Left ventricle myocardium superior (tissue), 1 donor: ENCODE results near the gene STPG4. TPM values are rescaled to one million over a fixed set of nuclear protein-coding genes. Genes with fewer than 3 reads are reported as not detected.
"Not testable (repeated sequence)": the region's sequence is repeated elsewhere in the genome, so short reads cannot be mapped to it uniquely, and the experiment has no call there.

Experiments
- ATAC-seq: fragments of 200-7000 bp; cut with Tn5 transposase; one replicate; pipeline ENCODE4 v1.9.1; 2020; ENCODE audit warnings: mild to moderate bottlenecking, moderate library complexity
- DNase-seq: peaks from one replicate; pipeline ENCODE4 v3.0.0-alpha.2; 2020
- intact Hi-C: fragments of 100-400 bp; cut with micrococcal nuclease; formaldehyde crosslinking; loops from one replicate; pipeline ENCODE4 v1.11.0; 2022
- total RNA-seq: library from RNA; stranded (reverse); fragmentation: NEBNext Ultra II Directional; extraction: Animal tissue kit (Norgen Biotek cat#: 25700); gene quantifications from one replicate; pipeline ENCODE4 v1.2.1, GENCODE V29; 2021
- donor health status: DM: no; HTN: yes; CAD: no; lungs with severe emphysema.

STPG4 gene
- total RNA-seq, 1 donor from 2014 or later: not detected

GRCh38 chr2:47174733-47175361, 19.7 kb upstream of the STPG4 start:
- ATAC-seq: peak; percentile 26
- DNase-seq: no peak
- intact Hi-C loops: no loop called here

- no peak for DNase-seq
- no peak for ATAC-seq
- intact Hi-C loops: no loop called here
These were observed 19.1 kb upstream of the STPG4 start for GRCh38 chr2:47173986-47174732.

GRCh38 chr2:47172922-47173695, 18.0 kb upstream of the STPG4 start:
- intact Hi-C loops: no loop called here
- ATAC-seq: no peak
- no peak for DNase-seq

- ATAC-seq: no peak
- intact Hi-C loops: no loop called here
- DNase-seq: no peak
These were observed 17.2 kb upstream of the STPG4 start for GRCh38 chr2:47172156-47172921.

- intact Hi-C loops: no loop called here
- no peak for DNase-seq
- ATAC-seq: no peak
These were observed 14.7 kb upstream of the STPG4 start for GRCh38 chr2:47169784-47170183.

GRCh38 chr2:47168895-47169294, 13.8 kb upstream of the STPG4 start:
- DNase-seq, intact Hi-C loops, ATAC-seq: not testable (repeated sequence)

- ATAC-seq: no peak
- intact Hi-C loops: no loop called here
- no peak for DNase-seq
These were observed 12.0 kb upstream of the STPG4 start for GRCh38 chr2:47167149-47167548.

GRCh38 chr2:47165001-47165555, 10.0 kb upstream of the STPG4 start:
- intact Hi-C loops: no loop called here
- DNase-seq: no peak
- ATAC-seq: no peak

- ATAC-seq: no peak
These were observed 7.7 kb upstream of the STPG4 start for GRCh38 chr2:47162780-47163179.

GRCh38 chr2:47161475-47161874, 6.4 kb upstream of the STPG4 start:
- no peak for DNase-seq
- no peak for ATAC-seq
- intact Hi-C loops: no loop called here

More at GRCh38 chr2:47162780-47163179, 7.7 kb upstream of the STPG4 start:
- intact Hi-C loops: no loop called here
- no peak for DNase-seq

- intact Hi-C loops: no loop called here
- ATAC-seq: no peak
- no peak for DNase-seq
These were observed 5.6 kb upstream of the STPG4 start for GRCh38 chr2:47160660-47161059.

GRCh38 chr2:47160211-47160610, 5.1 kb upstream of the STPG4 start:
- no peak for DNase-seq
- intact Hi-C loops: no loop called here
- no peak for ATAC-seq

GRCh38 chr2:47159627-47160026, 4.5 kb upstream of the STPG4 start:
- intact Hi-C loops: no loop called here
- no peak for ATAC-seq
- DNase-seq: no peak

- intact Hi-C loops: no loop called here
- no peak for DNase-seq
- ATAC-seq: no peak
These were observed 3.5 kb upstream of the STPG4 start for GRCh38 chr2:47158576-47158975.

GRCh38 chr2:47152803-47153202, 2.3 kb downstream of the STPG4 start:
- intact Hi-C loops: no loop called here
- DNase-seq: no peak
- ATAC-seq: no peak

- DNase-seq (no peak), ATAC-seq (no peak)
- intact Hi-C loops: no loop called here
These were observed 4.9 kb downstream of the STPG4 start for GRCh38 chr2:47150175-47150574.

GRCh38 chr2:47147021-47147420, 8.1 kb downstream of the STPG4 start:
- ATAC-seq (no peak), DNase-seq (no peak)
- intact Hi-C loops: no loop called here

GRCh38 chr2:47145466-47145865, 9.6 kb downstream of the STPG4 start:
- DNase-seq (no peak), ATAC-seq (no peak)
- intact Hi-C loops: no loop called here

- ATAC-seq: no peak
- intact Hi-C loops: no loop called here
- no peak for DNase-seq
These were observed 13.6 kb downstream of the STPG4 start for GRCh38 chr2:47141520-47141919.
